SU-DHL-6 (cell line): Measurements from ENCODE around the gene RIN3.

Source experiments
- H2AFZ ChIP-seq: fragments of 200-600 bp; sonication (generic); 2 replicates; pipeline ENCODE4 v1.6.1; 2014; ENCODE audit warnings: low read depth, mild to moderate bottlenecking, moderate library complexity, mixed read lengths, antibody characterized with exemption, low read length; ENCODE audit not compliant: severe bottlenecking
- H3F3A ChIP-seq: fragments of 200-600 bp; shearing (Covaris generic); 2 replicates; pipeline ENCODE4 v1.6.0; 2016; ENCODE audit warnings: antibody characterized with exemption, mild to moderate bottlenecking; ENCODE audit not compliant: insufficient read depth
- H3K27ac ChIP-seq: fragments of 200-600 bp; sonication (generic); 2 replicates; pipeline ENCODE4 v1.5.1; 2016; ENCODE audit warnings: low read depth, mild to moderate bottlenecking, low read length, moderate library complexity, mixed read lengths
- H3K27me3 ChIP-seq: fragments of 200-600 bp; sonication (generic), shearing (Covaris generic); 2 replicates; pipeline ENCODE4 v1.6.0; 2014; ENCODE audit warnings: mild to moderate bottlenecking, low read length
- H3K36me3 ChIP-seq: fragments of 200-600 bp; sonication (generic); 2 replicates; pipeline ENCODE4 v1.6.1; 2014; ENCODE audit warnings: mild to moderate bottlenecking, low read length, mixed read lengths
- H3K4me2 ChIP-seq: fragments of 300-600, 200-600 bp; shearing (Covaris generic), sonication (generic); 2 replicates; pipeline ENCODE4 v1.6.0; 2014; ENCODE audit warnings: low read length, low read depth, mild to moderate bottlenecking; ENCODE audit not compliant: poor library complexity, severe bottlenecking
- H3K4me3 ChIP-seq: fragments of 200-600 bp; sonication (generic); 2 replicates; pipeline ENCODE4 v1.5.1; 2014; ENCODE audit warnings: antibody characterized with exemption, low read length, mild to moderate bottlenecking, mixed read lengths; ENCODE audit not compliant: insufficient read depth, poor library complexity, severe bottlenecking
- H3K79me2 ChIP-seq: fragments of 200-600 bp; sonication (generic); 2 replicates; pipeline ENCODE4 v1.6.1; 2014; ENCODE audit warnings: mild to moderate bottlenecking, low read length, moderate library complexity; ENCODE audit not compliant: insufficient read depth
- H3K9ac ChIP-seq: fragments of 200-600 bp; sonication (generic); 2 replicates; pipeline ENCODE4 v1.7.0; 2014; ENCODE audit warnings: mild to moderate bottlenecking, low read length
- H3K9me2 ChIP-seq: fragments of 200-600 bp; sonication (generic); replicated peaks from 2 replicates; pipeline ENCODE4 v1.6.1; 2014; ENCODE audit warnings: low read length; ENCODE audit not compliant: insufficient read depth
- H3K9me3 ChIP-seq: fragments of 200-600 bp; sonication (generic); 2 replicates; pipeline ENCODE4 v1.6.1; 2014; ENCODE audit warnings: low read length, mixed read lengths; ENCODE audit not compliant: insufficient read depth
- H4K20me1 ChIP-seq: fragments of 200-600 bp; sonication (generic); 2 replicates; pipeline ENCODE4 v1.6.1; 2014; ENCODE audit warnings: low read depth, mild to moderate bottlenecking, antibody characterized with exemption, low read length, moderate library complexity, mixed read lengths
- EZH2phosphoT487 ChIP-seq: fragments of 200-600 bp; sonication (generic), shearing (Covaris generic); conservative IDR thresholded peaks from 2 replicates; pipeline ENCODE4 v1.6.1; 2018; ENCODE audit warnings: mild to moderate bottlenecking, antibody characterized with exemption, low read length, moderate library complexity, mixed read lengths
- TF ChIP-seq, protein P1 (sequence below): fragments of 200-600 bp; sonication (generic); IDR thresholded peaks from one replicate; pipeline ENCODE4 v1.5.1; 2017; ENCODE audit warnings: antibody characterized with exemption, mild to moderate bottlenecking, low read length, moderate library complexity; ENCODE audit not compliant: insufficient read depth, poor library complexity, severe bottlenecking

The RIN3 gene

DNA sequence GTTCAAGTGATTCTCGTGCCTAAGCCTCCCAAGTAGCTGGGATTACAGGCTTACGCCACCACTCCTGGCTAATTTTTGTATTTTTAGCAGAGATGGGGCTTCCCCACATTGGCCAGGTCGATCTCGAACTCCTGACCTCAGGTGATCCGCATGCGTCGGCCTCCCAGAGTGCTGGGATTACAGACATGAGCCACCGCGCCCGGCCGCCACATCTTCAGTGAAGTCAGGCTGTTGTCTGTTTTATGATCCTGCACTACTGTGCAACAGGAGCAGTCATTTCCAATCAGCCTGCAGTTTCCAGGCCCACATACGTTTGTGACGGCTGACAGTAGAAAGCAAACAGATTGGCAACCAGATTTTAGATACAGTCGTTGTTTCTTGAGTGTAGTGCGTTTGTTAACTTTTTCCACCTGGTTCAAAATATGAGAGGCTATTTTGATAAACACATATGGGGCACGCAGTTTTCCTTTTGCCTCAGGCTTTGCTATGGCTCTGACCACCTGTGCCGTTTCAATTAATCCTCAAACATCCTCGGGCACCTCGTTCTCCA is 160.1 kb downstream of the RIN3 start:
- TF ChIP-seq, protein P1, sequence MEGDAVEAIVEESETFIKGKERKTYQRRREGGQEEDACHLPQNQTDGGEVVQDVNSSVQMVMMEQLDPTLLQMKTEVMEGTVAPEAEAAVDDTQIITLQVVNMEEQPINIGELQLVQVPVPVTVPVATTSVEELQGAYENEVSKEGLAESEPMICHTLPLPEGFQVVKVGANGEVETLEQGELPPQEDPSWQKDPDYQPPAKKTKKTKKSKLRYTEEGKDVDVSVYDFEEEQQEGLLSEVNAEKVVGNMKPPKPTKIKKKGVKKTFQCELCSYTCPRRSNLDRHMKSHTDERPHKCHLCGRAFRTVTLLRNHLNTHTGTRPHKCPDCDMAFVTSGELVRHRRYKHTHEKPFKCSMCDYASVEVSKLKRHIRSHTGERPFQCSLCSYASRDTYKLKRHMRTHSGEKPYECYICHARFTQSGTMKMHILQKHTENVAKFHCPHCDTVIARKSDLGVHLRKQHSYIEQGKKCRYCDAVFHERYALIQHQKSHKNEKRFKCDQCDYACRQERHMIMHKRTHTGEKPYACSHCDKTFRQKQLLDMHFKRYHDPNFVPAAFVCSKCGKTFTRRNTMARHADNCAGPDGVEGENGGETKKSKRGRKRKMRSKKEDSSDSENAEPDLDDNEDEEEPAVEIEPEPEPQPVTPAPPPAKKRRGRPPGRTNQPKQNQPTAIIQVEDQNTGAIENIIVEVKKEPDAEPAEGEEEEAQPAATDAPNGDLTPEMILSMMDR: no peak
- TF ChIP-seq EZH2phosphoT487: no peak
- Histone ChIP-seq H4K20me1 (no peaks in the 10 kb centered on the region), H3K4me3 (no peak overlapping the region)

DNA sequence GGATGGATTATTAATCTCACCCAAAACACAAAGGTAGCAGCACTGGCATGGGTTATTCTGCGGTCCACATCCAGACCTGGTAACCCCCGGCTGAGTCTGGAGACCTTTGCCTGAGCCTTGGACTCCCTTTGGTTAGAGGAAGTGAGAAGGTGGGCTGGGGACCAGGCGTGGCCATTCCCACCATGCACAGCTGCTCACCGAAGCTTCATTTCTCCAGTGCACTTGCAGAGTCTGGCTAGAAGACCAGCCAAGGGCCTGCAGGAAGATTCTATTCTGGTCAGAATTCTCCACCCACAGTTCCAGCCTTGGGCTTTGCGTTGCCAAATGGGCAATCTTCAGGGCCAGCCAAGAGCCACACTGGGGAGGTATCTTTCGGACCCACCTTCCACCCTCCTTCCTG is 161.8 kb downstream of the RIN3 start:
- Histone ChIP-seq H4K20me1 (no peaks in the 10 kb centered on the region), H3K9me3 (no peaks in the 10 kb centered on the region), H3K36me3 (no peaks in the 10 kb centered on the region), H2AFZ (no peak overlapping the region), H3K27ac (no peak overlapping the region), H3K9me2 (no peaks in the 10 kb centered on the region), H3K9ac (no peak overlapping the region), H3K27me3 (no peaks in the 10 kb centered on the region; the same call in 1 of the 2 replicates), H3K79me2 (no peaks in the 10 kb centered on the region), H3K4me2 (no peak overlapping the region), H3K4me3 (no peak overlapping the region), H3F3A (no peaks in the 10 kb centered on the region)
- TF ChIP-seq, protein P1: no peak
- TF ChIP-seq EZH2phosphoT487: no peak

More for the DNA sequence above, 160.1 kb downstream of the RIN3 start:
- Histone ChIP-seq H3K36me3 (no peaks in the 10 kb centered on the region), H3K9me2 (no peaks in the 10 kb centered on the region), H3K9ac (no peak overlapping the region), H3K79me2 (no peaks in the 10 kb centered on the region), H3K27ac (no peak overlapping the region), H3K27me3 (no peaks in the 10 kb centered on the region; the same call in 1 of the 2 replicates), H3F3A (no peaks in the 10 kb centered on the region), H3K4me2 (no peak overlapping the region), H2AFZ (no peak overlapping the region), H3K9me3 (no peaks in the 10 kb centered on the region)

DNA sequence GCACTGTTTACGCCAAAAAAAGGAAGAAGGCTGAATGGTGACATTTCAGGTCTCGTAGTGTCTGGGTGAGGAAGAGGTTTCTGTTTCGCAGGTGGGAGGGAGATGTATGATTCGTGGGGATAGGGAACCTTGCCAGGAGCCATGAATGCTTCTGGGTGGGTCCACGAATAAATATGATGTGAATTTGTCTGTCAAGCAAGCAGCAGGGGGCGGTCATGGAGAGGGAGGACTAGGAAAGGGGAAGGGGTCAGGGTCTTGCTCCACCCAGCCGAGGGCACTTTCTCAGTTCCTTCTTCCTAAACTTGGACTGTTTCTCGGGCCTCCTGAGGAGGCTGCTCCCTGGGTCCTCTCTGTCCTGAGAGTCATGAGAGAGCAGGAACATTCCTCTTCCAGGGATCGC is 162.4 kb downstream of the RIN3 start:
- Histone ChIP-seq H3K4me2 (no peak overlapping the region), H3F3A (no peaks in the 10 kb centered on the region), H3K27ac (no peak overlapping the region), H4K20me1 (no peaks in the 10 kb centered on the region), H3K9me2 (no peaks in the 10 kb centered on the region), H2AFZ (no peak overlapping the region), H3K79me2 (no peaks in the 10 kb centered on the region), H3K4me3 (no peak overlapping the region), H3K9ac (no peak overlapping the region), H3K9me3 (no peaks in the 10 kb centered on the region), H3K36me3 (no peaks in the 10 kb centered on the region), H3K27me3 (no peaks in the 10 kb centered on the region; the same call in 1 of the 2 replicates)
- TF ChIP-seq, protein P1: no peak
- TF ChIP-seq EZH2phosphoT487: no peak
